A549 (cell line): ENCODE results near the gene CEP126. TPM values are rescaled to one million over a fixed set of nuclear protein-coding genes. Genes with fewer than 3 reads are reported as not detected.

Experiments used
- ATAC-seq, 2 experiments: fragments of 200-7000 bp in 1 of 2; fragments of >200 bp in 1 of 2; cut with Nextera tagmentation in 1 of 2; cut with Tn5 transposase in 1 of 2; 3 replicates each; pipeline versions ENCODE4 v1.8.0 to v1.9.1; 2018 to 2020; ENCODE audit warnings: mild to moderate bottlenecking in 1 of 2, moderate library complexity in 1 of 2
- CTCF ChIA-PET: fragments of 300-600 bp; sonication (Branson Sonifier 250); formaldehyde crosslinking; extraction: SDS; loops from one replicate; lab custom pipeline; 2021; ENCODE audit warnings: antibody characterized with exemption, inconsistent platforms; lab: Yijun Ruan, JAX
- POLR2A ChIA-PET: fragments of 350-600 bp; formaldehyde crosslinking; extraction: SDS; loops from one replicate; lab custom pipeline; 2021; ENCODE audit warnings: antibody characterized with exemption, inconsistent platforms; lab: Yijun Ruan, JAX
- DNase-seq, 2 experiments: peaks; one replicate each; pipeline versions ENCODE4 v3.0.0 to v3.0.0-alpha.2; 2011 to 2016; ENCODE audit warnings: low read depth in 1 of 2, low spot score in 1 of 2
- FAIRE-seq: peaks from 2 replicates; lab custom pipeline; 2011; peaks lifted over from hg19 to GRCh38; lab: Jason Lieb, UNC
- H3K27ac ChIP-seq, 2 experiments: fragments of >200 bp; sonication (Bioruptor Twin); formaldehyde crosslinking; 3 replicates each; pipeline ENCODE4 v1.5.1; 2016 to 2017
- H3K4me1 ChIP-seq: fragments of >200 bp; sonication (Bioruptor Twin); formaldehyde crosslinking; 3 replicates; pipeline ENCODE4 v1.6.1; 2016
- H3K4me2 ChIP-seq: fragments of >200 bp; sonication (Bioruptor Twin); formaldehyde crosslinking; 3 replicates; pipeline ENCODE4 v1.6.1; 2016
- H3K4me3 ChIP-seq: fragments of >200 bp; sonication (Bioruptor Twin); formaldehyde crosslinking; 3 replicates; pipeline ENCODE4 v1.5.1; 2016
- H3K9me3 ChIP-seq: fragments of >200 bp; sonication (Bioruptor Twin); formaldehyde crosslinking; 3 replicates; pipeline ENCODE4 v1.6.1; 2016
- CEBPB ChIP-seq, 2 experiments: fragments of >200 bp in 1 of 2; sonication (Bioruptor Twin) in 1 of 2; formaldehyde crosslinking in 1 of 2; IDR thresholded peaks; 2 replicates each; pipeline ENCODE4 v1.6.1; 2012 to 2016
- CHD4 ChIP-seq: fragments of 200-600 bp; sonication (generic); IDR thresholded peaks from 2 replicates; pipeline ENCODE4 v1.6.1; 2016; ENCODE audit warnings: antibody characterized with exemption, mild to moderate bottlenecking, borderline replicate concordance
- EP300 ChIP-seq, 2 experiments: fragments of >200 bp; sonication (Bioruptor Twin); formaldehyde crosslinking; IDR thresholded peaks; 2 replicates in 1 of 2; 3 replicates in 1 of 2; pipeline ENCODE4 v1.6.1; 2016 to 2017
- FOSL2 ChIP-seq, 2 experiments: fragments of 450-650 bp in 1 of 2; fragments of >200 bp in 1 of 2; sonication (Bioruptor Twin) in 1 of 2; formaldehyde crosslinking; IDR thresholded peaks; 2 replicates each; pipeline versions ENCODE4 v1.5.0 to v1.6.1; 2016 to 2020; ENCODE audit warnings: mild to moderate bottlenecking in 1 of 2, moderate library complexity in 1 of 2
- FOXS1 ChIP-seq: fragments of 250-450 bp; sonication (Bioruptor Pico); IDR thresholded peaks from 2 replicates; pipeline ENCODE4 v1.5.0; 2020; ENCODE audit warnings: mild to moderate bottlenecking, moderate library complexity
- GATA3 ChIP-seq: IDR thresholded peaks from 2 replicates; pipeline ENCODE4 v1.6.1; 2012; ENCODE audit warnings: borderline replicate concordance
- HOXB5 ChIP-seq: fragments of 250-450 bp; sonication (Bioruptor Pico); IDR thresholded peaks from 2 replicates; pipeline ENCODE4 v1.5.0; 2020; ENCODE audit warnings: mild to moderate bottlenecking, moderate library complexity
- JUN ChIP-seq, 2 experiments: fragments of >200 bp; sonication (Bioruptor Twin); formaldehyde crosslinking; IDR thresholded peaks; 2 replicates in 1 of 2; 3 replicates in 1 of 2; pipeline ENCODE4 v1.6.1; 2016 to 2017
- JUNB ChIP-seq: fragments of >200 bp; sonication (Bioruptor Twin); formaldehyde crosslinking; IDR thresholded peaks from 2 replicates; pipeline ENCODE4 v1.6.1; 2016
- KDM5A ChIP-seq: fragments of 200-600 bp; sonication (generic); IDR thresholded peaks from 2 replicates; pipeline ENCODE4 v1.6.1; 2016; ENCODE audit warnings: antibody characterized with exemption, mild to moderate bottlenecking
- MAFK ChIP-seq: fragments of 450-650 bp; IDR thresholded peaks from 2 replicates; pipeline ENCODE4 v1.6.1; 2014; ENCODE audit not compliant: partially characterized antibody
- RAD21 ChIP-seq, 2 experiments: fragments of >200 bp in 1 of 2; sonication (Bioruptor Twin) in 1 of 2; formaldehyde crosslinking in 1 of 2; IDR thresholded peaks in 1 of 2; conservative IDR thresholded peaks in 1 of 2; 2 replicates in 1 of 2; 3 replicates in 1 of 2; pipeline ENCODE4 v1.6.1; 2012 to 2018; ENCODE audit warnings: inconsistent platforms in 1 of 2
- SREBF2 ChIP-seq: fragments of 450-650 bp; IDR thresholded peaks from 2 replicates; pipeline ENCODE4 v1.6.1; 2014; ENCODE audit warnings: mild to moderate bottlenecking, moderate library complexity
- ZC3H11A ChIP-seq: fragments of 450-650 bp; IDR thresholded peaks from 2 replicates; pipeline ENCODE4 v1.6.1; 2014; ENCODE audit warnings: antibody characterized with exemption, mild to moderate bottlenecking
- WGBS: methylation state at CpG from one replicate; pipeline ENCODE4 v1.1.6; 2017; ENCODE audit errors: missing lambda C conversion rate; 5-methylcytosine and 5-hydroxymethylcytosine counted together
- polyA plus RNA-seq, 4 experiments: library from polyadenylated mRNA; depleted of rRNA in 3 of 4; stranded (reverse); fragments of >200 nt; fragmentation: RNase III in 1 of 4; extraction: RNeasy Plus Mini Kit Qiagen cat#74134 plus additional on column Dnase treatment in 1 of 4; gene quantifications; 2 replicates in 3 of 4; 3 replicates in 1 of 4; pipeline ENCODE4 v1.2.3, GENCODE V29; 2011 to 2017
- TF ChIP-seq, protein P1 (sequence below): fragments of 250-450 bp; sonication (Bioruptor Pico); IDR thresholded peaks from 2 replicates; pipeline ENCODE4 v1.5.0; 2021; ENCODE audit warnings: mild to moderate bottlenecking, moderate library complexity, borderline replicate concordance
- TF ChIP-seq, protein P2 (sequence below): fragments of >200 bp; sonication (Bioruptor Twin); formaldehyde crosslinking; IDR thresholded peaks from 3 replicates; pipeline ENCODE4 v1.5.1; 2016
- TF ChIP-seq, protein P3 (sequence below): IDR thresholded peaks from 2 replicates; pipeline ENCODE4 v1.6.1; 2012
- TF ChIP-seq, protein P4 (sequence below): IDR thresholded peaks from 2 replicates; pipeline ENCODE4 v1.6.1; 2012; ENCODE audit warnings: low read depth, borderline replicate concordance
- TF ChIP-seq, protein P5 (sequence below): fragments of >200 bp; sonication (Bioruptor Twin); formaldehyde crosslinking; IDR thresholded peaks from 2 replicates; pipeline ENCODE4 v1.6.1; 2016
- TF ChIP-seq, protein P6 (sequence below): IDR thresholded peaks from 2 replicates; pipeline ENCODE4 v1.6.1; 2012

Gene CEP126
- polyA plus RNA-seq, 2 of the 4 experiments (the other 2 are of a cell fraction): 2.6 to 8.7 TPM

DNA sequence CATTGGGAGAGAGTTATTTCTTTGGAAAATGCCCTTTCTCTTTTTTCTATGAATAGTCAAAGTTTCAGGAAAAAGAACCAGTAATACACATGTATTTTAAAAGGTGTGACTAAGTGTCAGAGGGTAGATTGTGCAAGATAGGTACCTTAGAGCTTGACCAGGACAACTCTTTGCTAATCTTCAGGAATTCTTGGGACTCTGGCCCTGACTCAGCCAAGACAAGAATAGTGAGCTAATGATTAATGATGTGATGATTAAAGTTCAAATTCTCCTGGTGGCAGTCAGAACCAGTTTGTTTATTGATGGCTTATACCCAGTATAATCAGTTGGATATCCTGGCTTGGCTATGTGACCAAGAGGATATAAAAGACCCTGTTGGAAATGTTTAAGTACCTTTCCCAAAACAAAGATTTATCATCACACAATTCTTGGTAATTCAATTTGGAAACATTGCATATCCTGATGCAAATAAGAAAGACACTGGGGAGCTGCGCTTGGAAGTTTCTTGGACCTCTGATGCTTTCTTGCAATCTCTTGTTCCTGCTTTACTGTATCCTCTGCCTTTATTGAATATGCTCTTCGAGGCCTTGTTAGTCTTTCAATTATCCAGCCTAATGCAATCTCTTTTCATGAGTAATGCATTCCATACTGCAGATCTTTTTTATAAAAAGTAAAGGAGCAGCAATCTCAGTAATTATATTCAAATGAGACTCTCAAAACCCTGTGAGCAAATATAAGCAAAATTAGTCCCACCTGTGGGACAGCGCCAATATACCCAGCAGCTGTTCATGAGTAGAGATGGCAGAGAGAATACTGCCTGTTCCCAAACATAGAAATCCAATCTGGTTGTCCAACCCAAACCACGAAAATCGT, 48.0 kb upstream of the CEP126 start:
- ChIA-PET CTCF (interaction anchor here (1.4 to 9.5 kb wide), 2 partner anchors 12 to 15 kb away, joined by 4 to 87 read pairs; no protein-coding TSS in a partner anchor), POLR2A (interaction anchor here (1.8 kb wide), 1 partner anchor 48 kb away, joined by 8 read pairs; the partner anchor contains the start of gene CEP126)
- peak; percentile 92 for TF ChIP-seq GATA3
- TF ChIP-seq KDM5A: no peak
- TF ChIP-seq SREBF2: no peak
- TF ChIP-seq HOXB5 (CRISPR knock-in tag): peak; percentile 84
- 0 out of 2 replicates have a peak, but pooled peaks have one; percentile 9 for TF ChIP-seq FOXS1 (CRISPR knock-in tag)
- TF ChIP-seq, protein P1, sequence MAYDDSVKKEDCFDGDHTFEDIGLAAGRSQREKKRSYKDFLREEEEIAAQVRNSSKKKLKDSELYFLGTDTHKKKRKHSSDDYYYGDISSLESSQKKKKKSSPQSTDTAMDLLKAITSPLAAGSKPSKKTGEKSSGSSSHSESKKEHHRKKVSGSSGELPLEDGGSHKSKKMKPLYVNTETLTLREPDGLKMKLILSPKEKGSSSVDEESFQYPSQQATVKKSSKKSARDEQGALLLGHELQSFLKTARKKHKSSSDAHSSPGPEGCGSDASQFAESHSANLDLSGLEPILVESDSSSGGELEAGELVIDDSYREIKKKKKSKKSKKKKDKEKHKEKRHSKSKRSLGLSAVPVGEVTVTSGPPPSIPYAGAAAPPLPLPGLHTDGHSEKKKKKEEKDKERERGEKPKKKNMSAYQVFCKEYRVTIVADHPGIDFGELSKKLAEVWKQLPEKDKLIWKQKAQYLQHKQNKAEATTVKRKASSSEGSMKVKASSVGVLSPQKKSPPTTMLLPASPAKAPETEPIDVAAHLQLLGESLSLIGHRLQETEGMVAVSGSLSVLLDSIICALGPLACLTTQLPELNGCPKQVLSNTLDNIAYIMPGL (CRISPR knock-in tag): no peak
- peak; percentile 8 to 34; a peak in 2 of 5 replicates for TF ChIP-seq RAD21 (conservative IDR thresholded peaks at IDR 0.05 in 1 of 2, IDR thresholded peaks at IDR 0.05 in 1 of 2)
- peak; percentile 93 for TF ChIP-seq JUNB
- TF ChIP-seq ZC3H11A: no peak
- TF ChIP-seq, protein P2, sequence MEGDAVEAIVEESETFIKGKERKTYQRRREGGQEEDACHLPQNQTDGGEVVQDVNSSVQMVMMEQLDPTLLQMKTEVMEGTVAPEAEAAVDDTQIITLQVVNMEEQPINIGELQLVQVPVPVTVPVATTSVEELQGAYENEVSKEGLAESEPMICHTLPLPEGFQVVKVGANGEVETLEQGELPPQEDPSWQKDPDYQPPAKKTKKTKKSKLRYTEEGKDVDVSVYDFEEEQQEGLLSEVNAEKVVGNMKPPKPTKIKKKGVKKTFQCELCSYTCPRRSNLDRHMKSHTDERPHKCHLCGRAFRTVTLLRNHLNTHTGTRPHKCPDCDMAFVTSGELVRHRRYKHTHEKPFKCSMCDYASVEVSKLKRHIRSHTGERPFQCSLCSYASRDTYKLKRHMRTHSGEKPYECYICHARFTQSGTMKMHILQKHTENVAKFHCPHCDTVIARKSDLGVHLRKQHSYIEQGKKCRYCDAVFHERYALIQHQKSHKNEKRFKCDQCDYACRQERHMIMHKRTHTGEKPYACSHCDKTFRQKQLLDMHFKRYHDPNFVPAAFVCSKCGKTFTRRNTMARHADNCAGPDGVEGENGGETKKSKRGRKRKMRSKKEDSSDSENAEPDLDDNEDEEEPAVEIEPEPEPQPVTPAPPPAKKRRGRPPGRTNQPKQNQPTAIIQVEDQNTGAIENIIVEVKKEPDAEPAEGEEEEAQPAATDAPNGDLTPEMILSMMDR: no peak
- TF ChIP-seq, protein P3, sequence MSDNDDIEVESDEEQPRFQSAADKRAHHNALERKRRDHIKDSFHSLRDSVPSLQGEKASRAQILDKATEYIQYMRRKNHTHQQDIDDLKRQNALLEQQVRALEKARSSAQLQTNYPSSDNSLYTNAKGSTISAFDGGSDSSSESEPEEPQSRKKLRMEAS: peak; percentile 60; the same call in 1 of the 2 replicates
- peak; percentile 94 to 98 for TF ChIP-seq CEBPB (IDR thresholded peaks at IDR 0.05)
- TF ChIP-seq, protein P4, sequence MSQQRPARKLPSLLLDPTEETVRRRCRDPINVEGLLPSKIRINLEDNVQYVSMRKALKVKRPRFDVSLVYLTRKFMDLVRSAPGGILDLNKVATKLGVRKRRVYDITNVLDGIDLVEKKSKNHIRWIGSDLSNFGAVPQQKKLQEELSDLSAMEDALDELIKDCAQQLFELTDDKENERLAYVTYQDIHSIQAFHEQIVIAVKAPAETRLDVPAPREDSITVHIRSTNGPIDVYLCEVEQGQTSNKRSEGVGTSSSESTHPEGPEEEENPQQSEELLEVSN: 0 out of 2 replicates have a peak, but pooled peaks have one; percentile 24
- TF ChIP-seq, protein P5, sequence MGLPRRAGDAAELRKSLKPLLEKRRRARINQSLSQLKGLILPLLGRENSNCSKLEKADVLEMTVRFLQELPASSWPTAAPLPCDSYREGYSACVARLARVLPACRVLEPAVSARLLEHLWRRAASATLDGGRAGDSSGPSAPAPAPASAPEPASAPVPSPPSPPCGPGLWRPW: 0 out of 2 replicates have a peak, but pooled peaks have one; percentile 59
- peak; percentile 70 for TF ChIP-seq FOSL2 (IDR thresholded peaks at IDR 0.05)
- TF ChIP-seq FOSL2 (CRISPR knock-in tag; IDR thresholded peaks at IDR 0.05): peak; percentile 92
- peak; percentile 69 to 74; a peak in 2 of 5 replicates for TF ChIP-seq EP300 (IDR thresholded peaks at IDR 0.05)
- TF ChIP-seq MAFK: peak; percentile 19
- TF ChIP-seq CHD4: no peak
- peak; percentile 78 to 81; a peak in 4 of 5 replicates for TF ChIP-seq JUN (IDR thresholded peaks at IDR 0.05)
- TF ChIP-seq, protein P6, sequence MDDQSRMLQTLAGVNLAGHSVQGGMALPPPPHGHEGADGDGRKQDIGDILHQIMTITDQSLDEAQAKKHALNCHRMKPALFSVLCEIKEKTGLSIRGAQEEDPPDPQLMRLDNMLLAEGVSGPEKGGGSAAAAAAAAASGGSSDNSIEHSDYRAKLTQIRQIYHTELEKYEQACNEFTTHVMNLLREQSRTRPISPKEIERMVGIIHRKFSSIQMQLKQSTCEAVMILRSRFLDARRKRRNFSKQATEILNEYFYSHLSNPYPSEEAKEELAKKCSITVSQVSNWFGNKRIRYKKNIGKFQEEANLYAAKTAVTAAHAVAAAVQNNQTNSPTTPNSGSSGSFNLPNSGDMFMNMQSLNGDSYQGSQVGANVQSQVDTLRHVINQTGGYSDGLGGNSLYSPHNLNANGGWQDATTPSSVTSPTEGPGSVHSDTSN: peak; percentile 67
- WGBS: 23% methylated on average over 5 of the region's 5 CpGs
- ATAC-seq (peak; percentile 85 to 86), DNase-seq (peak; percentile 62 to 90), FAIRE-seq (peak; percentile 76)
- peak overlapping the region; percentile 67 for H3K4me2 ChIP-seq
- peaks cover 10% of the 10 kb centered on the region; the same call in 2 of the 3 replicates for H3K9me3 ChIP-seq
- H3K4me3 ChIP-seq: no peak overlapping the region; the same call in 2 of the 3 replicates
- H3K4me1 ChIP-seq: peaks cover 67% of the 10 kb centered on the region
- H3K27ac ChIP-seq: peak overlapping the region; percentile 82 to 86
